AG09319 (cell line): Measurements from ENCODE around the gene KCNC4.

ENCODE experiments used
- DNase-seq: peaks from one replicate; pipeline ENCODE4 v3.0.0-alpha.2; 2010; ENCODE audit warnings: low read depth; ENCODE audit errors: extremely low read depth
- CTCF ChIP-seq: IDR thresholded peaks from 2 replicates; pipeline ENCODE4 v1.5.1; 2011; ENCODE audit warnings: low read depth, mild to moderate bottlenecking, inconsistent platforms, low read length, moderate library complexity

Gene KCNC4

GRCh38 chr1:110221119-110221518 lies 11.0 kb downstream of the KCNC4 start:
- no peak for DNase-seq
- no peak for TF ChIP-seq CTCF

GRCh38 chr1:110223127-110223526 lies 13.0 kb downstream of the KCNC4 start:
- no peak for DNase-seq
- TF ChIP-seq CTCF, result no peak

GRCh38 chr1:110223581-110223980 lies 13.5 kb downstream of the KCNC4 start:
- TF ChIP-seq CTCF, result no peak
- no peak for DNase-seq

- no peak for TF ChIP-seq CTCF
- DNase-seq, result no peak
These were observed 14.3 kb downstream of the KCNC4 start for GRCh38 chr1:110224240-110224995.

- TF ChIP-seq CTCF, result no peak
- DNase-seq, result no peak
These were observed 15.1 kb downstream of the KCNC4 start for GRCh38 chr1:110225212-110225611.

- TF ChIP-seq CTCF, result no peak
- DNase-seq, result no peak
These were observed 15.8 kb downstream of the KCNC4 start for GRCh38 chr1:110225756-110226404.

GRCh38 chr1:110227774-110228173 lies 17.7 kb downstream of the KCNC4 start:
- no peak for TF ChIP-seq CTCF
- DNase-seq, result no peak
